T47D (cell line): ENCODE measurements around the gene CALML6.
A peak's percentile ranks its signal among the peaks of the same experiment; 100 is the strongest.
"Not testable (repeated sequence)": the region's sequence is repeated elsewhere in the genome, so short reads cannot be mapped to it uniquely, and the experiment has no call there.

Experiments used
- DNase-seq, 2 experiments: peaks; one replicate each; pipeline versions ENCODE4 v3.0.0 to v3.0.0-alpha.2; 2011 to 2012; ENCODE audit warnings: low read depth in 1 of 2, low spot score in 1 of 2
- JUND ChIP-seq: IDR thresholded peaks from 2 replicates; pipeline ENCODE4 v1.6.1; 2012; ENCODE audit warnings: low read depth
- in situ Hi-C: cut with HindIII; loops from 2 replicates; pipeline ENCODE4 v1.10.0; 2016; ENCODE audit warnings: low sequenced_read_pairs, low pct_unique_long_range_greater_than_20kb

Gene CALML6

GRCh38 chr1:1883092-1883873, 31.8 kb upstream of the CALML6 start:
- no peak for TF ChIP-seq JUND
- in situ Hi-C loops: no loop called here
- no peak for DNase-seq

- in situ Hi-C loops, DNase-seq: not testable (repeated sequence)
Observed at GRCh38 chr1:1883890-1884289, 31.2 kb upstream of the CALML6 start.

GRCh38 chr1:1889090-1889750, 25.8 kb upstream of the CALML6 start:
- no peak for TF ChIP-seq JUND
- in situ Hi-C loops: no loop called here
- no peak for DNase-seq

GRCh38 chr1:1889847-1890505, 25.1 kb upstream of the CALML6 start:
- no peak for DNase-seq

GRCh38 chr1:1890506-1891348, 24.3 kb upstream of the CALML6 start, which contains the start of gene GNB1:
GNB1 (minus strand) TSS chr1:1891087; CDS start chr1:1825453, 65,634 bp downstream.
- DNase-seq: peak; percentile 87 to 92
- in situ Hi-C loops: no loop called here
- TF ChIP-seq JUND: no peak

More at GRCh38 chr1:1889847-1890505, 25.1 kb upstream of the CALML6 start:
- in situ Hi-C loops: no loop called here
- no peak for TF ChIP-seq JUND

GRCh38 chr1:1891349-1892078, 23.5 kb upstream of the CALML6 start:
- in situ Hi-C loops: no loop called here
- DNase-seq: peak; percentile 48 to 75
- TF ChIP-seq JUND: no peak

- TF ChIP-seq JUND: no peak
- peak in 1 of 2 experiments; percentile 34 for DNase-seq
- in situ Hi-C loops: no loop called here
Observed at GRCh38 chr1:1892079-1892762, 22.8 kb upstream of the CALML6 start.

GRCh38 chr1:1892763-1893120, 22.3 kb upstream of the CALML6 start:
- no peak for TF ChIP-seq JUND
- in situ Hi-C loops: no loop called here
- DNase-seq: no peak

GRCh38 chr1:1893291-1893985, 21.6 kb upstream of the CALML6 start:
- no peak for DNase-seq
- in situ Hi-C loops: no loop called here
- TF ChIP-seq JUND: no peak

GRCh38 chr1:1893997-1894353, 21.1 kb upstream of the CALML6 start:
- TF ChIP-seq JUND: no peak
- in situ Hi-C loops: no loop called here
- no peak for DNase-seq
